Sigmoid colon (tissue), 3 donors: ENCODE results near the gene GPR148.

Experiments
- POLR2A ChIP-seq, 2 donors: fragments of 450-650 bp; IDR thresholded peaks; one replicate each; pipeline ENCODE4 v1.6.1; 2016; ENCODE audit warnings: antibody characterized with exemption in 2 of 2, mild to moderate bottlenecking in 2 of 2, moderate library complexity in 2 of 2
- TF ChIP-seq, protein P1 (sequence below), 4 experiments: fragments of 450-650 bp in 3 of 4; fragments of 200-600 bp in 1 of 4; IDR thresholded peaks; one replicate each; pipeline ENCODE4 v1.5.1; 2016 to 2019; ENCODE audit warnings: antibody characterized with exemption in 4 of 4, mild to moderate bottlenecking in 3 of 4, moderate library complexity in 2 of 4

DNA sequence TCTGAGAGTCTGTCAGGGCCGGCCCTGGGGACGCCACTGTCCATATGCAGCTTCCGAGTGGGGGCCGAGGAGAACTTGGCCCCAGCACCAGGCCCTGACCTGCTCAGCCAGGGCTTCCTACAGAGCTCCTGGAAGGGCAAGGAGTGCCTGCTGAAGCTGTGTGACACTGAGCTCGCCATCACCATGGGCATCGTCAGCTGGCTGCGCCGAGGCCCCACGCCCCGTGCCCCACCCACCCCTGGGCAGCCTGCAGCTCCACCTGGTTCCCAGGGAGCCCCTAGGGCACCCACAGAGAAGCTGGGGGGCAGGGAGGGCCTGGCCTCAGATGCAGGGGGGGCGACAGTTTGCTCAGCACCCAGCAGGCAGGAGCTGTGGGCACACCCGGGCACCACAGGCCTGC is 34.5 kb downstream of the GPR148 start:
- no peak for TF ChIP-seq POLR2A (IDR thresholded peaks at IDR 0.05)
- TF ChIP-seq, protein P1, sequence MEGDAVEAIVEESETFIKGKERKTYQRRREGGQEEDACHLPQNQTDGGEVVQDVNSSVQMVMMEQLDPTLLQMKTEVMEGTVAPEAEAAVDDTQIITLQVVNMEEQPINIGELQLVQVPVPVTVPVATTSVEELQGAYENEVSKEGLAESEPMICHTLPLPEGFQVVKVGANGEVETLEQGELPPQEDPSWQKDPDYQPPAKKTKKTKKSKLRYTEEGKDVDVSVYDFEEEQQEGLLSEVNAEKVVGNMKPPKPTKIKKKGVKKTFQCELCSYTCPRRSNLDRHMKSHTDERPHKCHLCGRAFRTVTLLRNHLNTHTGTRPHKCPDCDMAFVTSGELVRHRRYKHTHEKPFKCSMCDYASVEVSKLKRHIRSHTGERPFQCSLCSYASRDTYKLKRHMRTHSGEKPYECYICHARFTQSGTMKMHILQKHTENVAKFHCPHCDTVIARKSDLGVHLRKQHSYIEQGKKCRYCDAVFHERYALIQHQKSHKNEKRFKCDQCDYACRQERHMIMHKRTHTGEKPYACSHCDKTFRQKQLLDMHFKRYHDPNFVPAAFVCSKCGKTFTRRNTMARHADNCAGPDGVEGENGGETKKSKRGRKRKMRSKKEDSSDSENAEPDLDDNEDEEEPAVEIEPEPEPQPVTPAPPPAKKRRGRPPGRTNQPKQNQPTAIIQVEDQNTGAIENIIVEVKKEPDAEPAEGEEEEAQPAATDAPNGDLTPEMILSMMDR (IDR thresholded peaks at IDR 0.05): no peak
